GM12875 (cell line): Measurements from ENCODE around the gene DPH5.
"Not testable (repeated sequence)": the region's sequence is repeated elsewhere in the genome, so short reads cannot be mapped to it uniquely, and the experiment has no call there.

Experiments used
- H3K4me3 ChIP-seq: one replicate; pipeline ENCODE4 v1.5.1; 2011; ENCODE audit warnings: low read depth, low read length, control low read depth
- CTCF ChIP-seq: IDR thresholded peaks from 2 replicates; pipeline ENCODE4 v1.5.1; 2011; ENCODE audit warnings: low read depth, mild to moderate bottlenecking, control low read depth, inconsistent platforms, low read length, moderate library complexity, borderline replicate concordance; ENCODE audit not compliant: insufficient read depth

The DPH5 gene

GRCh38 chr1:101033017-101033416 is 7.4 kb upstream of the DPH5 start:
- TF ChIP-seq CTCF, result no peak
- no peak overlapping the region for H3K4me3 ChIP-seq

GRCh38 chr1:101032129-101032528 is 6.5 kb upstream of the DPH5 start:
- not testable (repeated sequence) for H3K4me3 ChIP-seq

DNA sequence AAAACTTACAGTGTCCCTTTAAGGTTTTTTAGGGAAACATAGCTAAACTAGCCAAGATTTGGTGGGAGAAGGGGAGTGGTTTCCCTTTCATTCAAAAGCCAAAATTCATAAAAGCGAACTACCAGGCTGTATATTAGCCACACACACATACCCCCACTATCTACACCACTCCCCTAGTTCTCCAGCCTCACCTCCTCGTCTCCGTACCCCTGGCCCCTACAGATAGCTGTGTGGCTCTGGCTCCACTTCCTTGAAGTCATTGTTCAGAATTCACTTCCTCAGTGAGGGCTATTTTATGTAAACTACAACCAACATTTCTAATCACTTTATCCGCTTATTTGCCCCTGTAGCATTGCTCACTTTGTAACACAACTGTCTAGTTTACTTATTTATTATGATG is 5.3 kb upstream of the DPH5 start:
- no peak overlapping the region for H3K4me3 ChIP-seq
- no peak for TF ChIP-seq CTCF

DNA sequence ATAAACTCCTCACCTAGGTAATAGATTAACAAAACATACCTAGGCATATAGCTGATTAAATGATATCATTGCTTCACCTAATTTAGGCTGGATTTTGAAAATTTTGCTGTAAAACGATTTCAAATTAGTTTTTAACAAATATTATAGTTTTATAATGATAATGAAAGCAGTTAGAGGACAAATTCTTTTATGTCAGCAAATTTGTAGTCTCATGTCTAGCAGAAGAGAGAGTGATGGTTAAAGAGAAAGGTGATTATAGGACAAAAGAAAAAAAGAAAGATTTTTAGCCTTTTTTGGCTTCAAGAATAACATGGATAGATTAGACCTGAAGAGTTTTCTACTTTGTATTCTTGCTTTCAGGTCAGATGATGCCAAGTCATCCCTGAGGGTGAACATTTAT is 3.6 kb upstream of the DPH5 start:
- no peak for TF ChIP-seq CTCF
- H3K4me3 ChIP-seq, result no peak overlapping the region

GRCh38 chr1:101028466-101028865 is 2.9 kb upstream of the DPH5 start:
- no peak for TF ChIP-seq CTCF
- H3K4me3 ChIP-seq, result no peak overlapping the region

- H3K4me3 ChIP-seq, result no peak overlapping the region
- no peak for TF ChIP-seq CTCF
Observed at GRCh38 chr1:101027194-101027772, 1.7 kb upstream of the DPH5 start.

GRCh38 chr1:101026430-101026788 is 825 bp upstream of the DPH5 start:
- no peak for TF ChIP-seq CTCF
- H3K4me3 ChIP-seq, result peak overlapping the region; percentile 95

DNA sequence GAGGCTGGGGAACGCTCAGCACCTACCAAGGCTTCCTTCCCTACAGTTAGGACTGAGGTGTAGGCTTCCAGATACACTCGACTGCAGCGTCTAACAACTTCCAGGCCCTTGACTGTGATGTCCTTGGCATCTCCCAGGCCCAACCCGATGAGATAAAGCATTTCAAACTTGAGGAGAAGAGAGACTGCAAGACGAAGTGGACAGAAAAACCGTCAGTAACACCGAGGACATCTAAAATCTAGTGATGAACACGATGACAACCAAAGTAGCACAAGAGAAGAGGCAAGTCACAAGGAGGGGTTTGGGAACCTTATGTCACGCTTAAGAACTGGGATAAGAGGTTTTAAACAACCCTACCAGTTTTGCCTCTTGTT is 314 bp downstream of the DPH5 start:
- peak overlapping the region; percentile 95 for H3K4me3 ChIP-seq
- no peak for TF ChIP-seq CTCF
